OCI-LY7 (cell line): ENCODE data around the gene SOX21. TPM values are rescaled to one million over a fixed set of nuclear protein-coding genes. Genes with fewer than 3 reads are reported as not detected.
"Not testable (repeated sequence)": the region's sequence is repeated elsewhere in the genome, so short reads cannot be mapped to it uniquely, and the experiment has no call there.

ENCODE experiments used
- BruUV-seq: library from RNA; stranded (reverse); fragments of 400-500 nt; replicated peaks from 2 replicates; lab custom pipeline; 2021; lab: Mats Ljungman, UMichigan
- CTCF ChIA-PET: fragments of 300-600 bp; sonication (Branson Sonifier 250); formaldehyde crosslinking; loops from one replicate; lab custom pipeline; 2022; ENCODE audit warnings: antibody characterized with exemption; ENCODE audit not compliant: unreplicated experiment; lab: Charles Lee
- POLR2A ChIA-PET: fragments of 300-600 bp; sonication (Branson Sonifier 250); formaldehyde crosslinking; loops from one replicate; lab custom pipeline; 2022; ENCODE audit warnings: antibody characterized with exemption; lab: Charles Lee
- DNase-seq: peaks from one replicate; pipeline ENCODE4 v3.0.0-alpha.2; 2015; ENCODE audit warnings: low spot score
- H2AFZ ChIP-seq: fragments of 200-600 bp; sonication (generic), shearing (Covaris generic); 2 replicates; pipeline ENCODE4 v1.6.1; 2014; ENCODE audit warnings: mild to moderate bottlenecking, antibody characterized with exemption, low read length, moderate library complexity
- H3K27ac ChIP-seq: fragments of 200-600 bp; sonication (generic); 2 replicates; pipeline ENCODE4 v1.5.1; 2014; ENCODE audit warnings: mixed run types, low read depth, mild to moderate bottlenecking, moderate library complexity, low read length, inconsistent platforms; ENCODE audit not compliant: poor library complexity, severe bottlenecking
- H3K36me3 ChIP-seq: fragments of 200-600 bp; sonication (generic); 2 replicates; pipeline ENCODE4 v1.6.1; 2014; ENCODE audit warnings: mild to moderate bottlenecking, antibody characterized with exemption, low read length, moderate library complexity, mixed read lengths; ENCODE audit not compliant: insufficient read depth
- H3K4me1 ChIP-seq: fragments of 200-600 bp; sonication (generic); 2 replicates; pipeline ENCODE4 v1.5.1; 2014; ENCODE audit warnings: mild to moderate bottlenecking, low read length; ENCODE audit not compliant: insufficient read depth, poor library complexity, severe bottlenecking
- H3K4me2 ChIP-seq: fragments of 200-600 bp; sonication (generic); 2 replicates; pipeline ENCODE4 v1.6.1; 2014; ENCODE audit warnings: mild to moderate bottlenecking, low read length
- H3K4me3 ChIP-seq: fragments of 200-600 bp; sonication (generic); 2 replicates; pipeline ENCODE4 v1.5.1; 2014; ENCODE audit warnings: mild to moderate bottlenecking, low read depth, low read length; ENCODE audit not compliant: poor library complexity, severe bottlenecking
- H3K79me2 ChIP-seq: fragments of 200-600 bp; sonication (generic); 2 replicates; pipeline ENCODE4 v1.6.1; 2016; ENCODE audit warnings: low read depth, mild to moderate bottlenecking, low read length, moderate library complexity, mixed read lengths; ENCODE audit not compliant: insufficient read depth
- H3K9me2 ChIP-seq: fragments of 200-600 bp; sonication (generic); 2 replicates; pipeline ENCODE4 v1.6.1; 2016; ENCODE audit warnings: mild to moderate bottlenecking, low read length, mixed read lengths; ENCODE audit not compliant: insufficient read depth
- H3K9me3 ChIP-seq: fragments of 200-600 bp; sonication (generic); 2 replicates; pipeline ENCODE4 v1.6.1; 2014; ENCODE audit warnings: mild to moderate bottlenecking, mixed run types, low read length, mixed read lengths
- H4K20me1 ChIP-seq: fragments of 200-600 bp; sonication (generic); 2 replicates; pipeline ENCODE4 v1.6.1; 2014; ENCODE audit warnings: mild to moderate bottlenecking, antibody characterized with exemption, low read length, moderate library complexity, mixed read lengths; ENCODE audit not compliant: insufficient read depth
- EZH2phosphoT487 ChIP-seq: fragments of 200-600 bp; sonication (generic); IDR thresholded peaks from 2 replicates; pipeline ENCODE4 v1.6.1; 2018; ENCODE audit warnings: low read depth, borderline replicate concordance, mild to moderate bottlenecking, mixed run types, antibody characterized with exemption, low read length, moderate library complexity, mixed read lengths
- intact Hi-C: fragments of 100-400 bp; cut with micrococcal nuclease; formaldehyde crosslinking; loops from one replicate; pipeline ENCODE4 v1.10.0; 2022; ENCODE audit not compliant: unreplicated experiment
- total RNA-seq, 2 experiments: library from RNA; depleted of rRNA in 1 of 2; stranded (reverse); fragments of >200 nt in 1 of 2; shearing (Covaris generic) in 1 of 2; gene quantifications; 2 replicates each; pipeline ENCODE4 v1.2.3, GENCODE V29; 2014 to 2022
- TF ChIP-seq, protein P1 (sequence below): fragments of 200-600 bp; sonication (generic); conservative IDR thresholded peaks from 2 replicates; pipeline ENCODE4 v1.5.1; 2014; ENCODE audit warnings: mild to moderate bottlenecking, antibody characterized with exemption, low read length, moderate library complexity, mixed read lengths

The SOX21 gene
- total RNA-seq, 2 experiments from 2014 or later: not detected

GRCh38 chr13:94739235-94739634, 26.9 kb upstream of the SOX21 start:
- intact Hi-C loops: no loop called here
- no peak overlapping the region for H3K4me3 ChIP-seq
- no peaks in the 10 kb centered on the region for H3K4me1 ChIP-seq
- no peaks in the 10 kb centered on the region for H3K9me3 ChIP-seq
- no peaks in the 10 kb centered on the region for H3K9me2 ChIP-seq
- ChIA-PET POLR2A (no interaction called here), CTCF (no interaction called here)
- H3K79me2 ChIP-seq: no peaks in the 10 kb centered on the region
- H2AFZ ChIP-seq: no peak overlapping the region
- BruUV-seq: no TSS peak
- DNase-seq: no peak
- no peak overlapping the region for H3K4me2 ChIP-seq
- no peaks in the 10 kb centered on the region for H3K36me3 ChIP-seq
- H4K20me1 ChIP-seq: no peaks in the 10 kb centered on the region
- H3K27ac ChIP-seq: no peak overlapping the region
- TF ChIP-seq, protein P1, sequence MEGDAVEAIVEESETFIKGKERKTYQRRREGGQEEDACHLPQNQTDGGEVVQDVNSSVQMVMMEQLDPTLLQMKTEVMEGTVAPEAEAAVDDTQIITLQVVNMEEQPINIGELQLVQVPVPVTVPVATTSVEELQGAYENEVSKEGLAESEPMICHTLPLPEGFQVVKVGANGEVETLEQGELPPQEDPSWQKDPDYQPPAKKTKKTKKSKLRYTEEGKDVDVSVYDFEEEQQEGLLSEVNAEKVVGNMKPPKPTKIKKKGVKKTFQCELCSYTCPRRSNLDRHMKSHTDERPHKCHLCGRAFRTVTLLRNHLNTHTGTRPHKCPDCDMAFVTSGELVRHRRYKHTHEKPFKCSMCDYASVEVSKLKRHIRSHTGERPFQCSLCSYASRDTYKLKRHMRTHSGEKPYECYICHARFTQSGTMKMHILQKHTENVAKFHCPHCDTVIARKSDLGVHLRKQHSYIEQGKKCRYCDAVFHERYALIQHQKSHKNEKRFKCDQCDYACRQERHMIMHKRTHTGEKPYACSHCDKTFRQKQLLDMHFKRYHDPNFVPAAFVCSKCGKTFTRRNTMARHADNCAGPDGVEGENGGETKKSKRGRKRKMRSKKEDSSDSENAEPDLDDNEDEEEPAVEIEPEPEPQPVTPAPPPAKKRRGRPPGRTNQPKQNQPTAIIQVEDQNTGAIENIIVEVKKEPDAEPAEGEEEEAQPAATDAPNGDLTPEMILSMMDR: no peak
- no peak for TF ChIP-seq EZH2phosphoT487

DNA sequence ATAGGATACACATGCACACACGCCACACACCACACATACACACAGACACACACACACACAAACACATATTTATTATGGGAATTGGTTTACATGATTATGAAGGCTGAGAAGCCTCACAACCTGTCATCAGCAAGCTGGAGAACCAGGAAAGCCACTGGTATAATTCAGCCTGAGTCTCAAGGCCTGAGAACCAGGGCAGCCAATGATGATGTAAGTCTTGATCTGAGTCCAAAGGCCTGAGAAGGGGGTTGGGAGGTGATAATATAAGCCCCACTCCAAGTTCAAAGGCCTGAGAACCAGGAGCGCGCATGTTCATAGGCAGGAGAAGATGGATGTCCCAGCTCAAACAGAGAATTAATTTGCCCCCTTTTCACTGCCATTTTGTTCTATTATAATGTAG, 18.7 kb upstream of the SOX21 start:
- BruUV-seq: no TSS peak
- TF ChIP-seq, protein P1: no peak
- H3K79me2 ChIP-seq: no peaks in the 10 kb centered on the region
- H3K27ac ChIP-seq: no peak overlapping the region
- CTCF ChIA-PET: no interaction called here
- H3K36me3 ChIP-seq: no peaks in the 10 kb centered on the region
- H3K4me2 ChIP-seq: no peak overlapping the region
- H3K9me3 ChIP-seq: no peaks in the 10 kb centered on the region
- intact Hi-C loops: no loop called here
- POLR2A ChIA-PET: no interaction called here
- no peaks in the 10 kb centered on the region for H3K4me1 ChIP-seq
- no peaks in the 10 kb centered on the region for H4K20me1 ChIP-seq
- DNase-seq: no peak
- no peak overlapping the region for H2AFZ ChIP-seq
- no peaks in the 10 kb centered on the region for H3K9me2 ChIP-seq
- H3K4me3 ChIP-seq: no peak overlapping the region

GRCh38 chr13:94729941-94730340, 17.6 kb upstream of the SOX21 start:
- CTCF ChIA-PET, H3K4me2 ChIP-seq, H3K79me2 ChIP-seq, H3K36me3 ChIP-seq, intact Hi-C loops, H3K9me2 ChIP-seq, DNase-seq, H2AFZ ChIP-seq, H3K9me3 ChIP-seq, H3K27ac ChIP-seq, BruUV-seq, H3K4me1 ChIP-seq, POLR2A ChIA-PET, H3K4me3 ChIP-seq, H4K20me1 ChIP-seq: not testable (repeated sequence)
